ENCODE measurements around the gene KAZN.
A peak's percentile ranks its signal among the peaks of the same experiment; 100 is the strongest.

Gene KAZN

GRCh38 chr1:14915356-14916054, 317.0 kb downstream of the KAZN start:
- TF ChIP-seq FOXM1 (IDR thresholded peaks at IDR 0.05; ENCODE audit: borderline replicate concordance): no peak
- TF ChIP-seq PKNOX1 (IDR thresholded peaks at IDR 0.05): no peak
- no peak for TF ChIP-seq LEF1 (IDR thresholded peaks at IDR 0.05; ENCODE audit: borderline replicate concordance)
- no peak for TF ChIP-seq CTBP1 (IDR thresholded peaks at IDR 0.05; ENCODE audit: borderline replicate concordance)
- no peak for TF ChIP-seq SP1 (IDR thresholded peaks at IDR 0.05)
- ChIA-PET CTCF (interaction anchor here (0.6 to 1.5 kb wide), 4 partner anchors 12 to 139 kb away, joined by 3 to 5 read pairs (median 4); no protein-coding TSS in a partner anchor), POLR2A (no interaction called here)
- peak; percentile 73 for DNase-seq (ENCODE audit: extremely low spot score)

GRCh38 chr1:14919289-14919688, 320.8 kb downstream of the KAZN start:
- ChIA-PET CTCF (no interaction called here), POLR2A (no interaction called here)
- no peak for DNase-seq (ENCODE audit: extremely low spot score)
- TF ChIP-seq PKNOX1 (IDR thresholded peaks at IDR 0.05) (no peak), L3MBTL2 (conservative IDR thresholded peaks at IDR 0.05) (no peak), BHLHE40 (IDR thresholded peaks at IDR 0.05; ENCODE audit: borderline replicate concordance) (no peak), SUZ12 (IDR thresholded peaks at IDR 0.05) (no peak), ARNT (IDR thresholded peaks at IDR 0.05) (no peak), FOXK2 (IDR thresholded peaks at IDR 0.05) (no peak), HDGF (IDR thresholded peaks at IDR 0.05; ENCODE audit: borderline replicate concordance) (no peak), CTBP1 (IDR thresholded peaks at IDR 0.05; ENCODE audit: borderline replicate concordance) (no peak), TARDBP (IDR thresholded peaks at IDR 0.05) (no peak), ZNF384 (IDR thresholded peaks at IDR 0.05) (no peak), FOXA1 (IDR thresholded peaks at IDR 0.05) (no peak), ELF4 (IDR thresholded peaks at IDR 0.05) (no peak)

- POLR2A ChIA-PET: no interaction called here
- TF ChIP-seq ARNT (IDR thresholded peaks at IDR 0.05) (no peak), NFRKB (IDR thresholded peaks at IDR 0.05) (no peak), BHLHE40 (IDR thresholded peaks at IDR 0.05; ENCODE audit: borderline replicate concordance) (no peak), LEF1 (IDR thresholded peaks at IDR 0.05; ENCODE audit: borderline replicate concordance) (no peak), SUZ12 (IDR thresholded peaks at IDR 0.05) (no peak), FOXA1 (IDR thresholded peaks at IDR 0.05) (no peak), L3MBTL2 (conservative IDR thresholded peaks at IDR 0.05) (no peak), HDGF (IDR thresholded peaks at IDR 0.05; ENCODE audit: borderline replicate concordance) (no peak), CTBP1 (IDR thresholded peaks at IDR 0.05; ENCODE audit: borderline replicate concordance) (no peak), TARDBP (IDR thresholded peaks at IDR 0.05) (no peak), ZNF384 (IDR thresholded peaks at IDR 0.05) (no peak), FOXK2 (IDR thresholded peaks at IDR 0.05) (no peak)
- no peak for DNase-seq (ENCODE audit: extremely low spot score)
- CTCF ChIA-PET: no interaction called here
Measured at GRCh38 chr1:14919751-14920150, 321.3 kb downstream of the KAZN start.

- DNase-seq (ENCODE audit: extremely low spot score): no peak
- no peak for TF ChIP-seq BHLHE40 (IDR thresholded peaks at IDR 0.05; ENCODE audit: borderline replicate concordance)
- TF ChIP-seq TARDBP (IDR thresholded peaks at IDR 0.05): no peak
- TF ChIP-seq HDGF (IDR thresholded peaks at IDR 0.05; ENCODE audit: borderline replicate concordance): no peak
- no peak for TF ChIP-seq LEF1 (IDR thresholded peaks at IDR 0.05; ENCODE audit: borderline replicate concordance)
- TF ChIP-seq FOXM1 (IDR thresholded peaks at IDR 0.05; ENCODE audit: borderline replicate concordance): no peak
- no peak for TF ChIP-seq SP1 (IDR thresholded peaks at IDR 0.05)
- TF ChIP-seq ELF4 (IDR thresholded peaks at IDR 0.05): no peak
- TF ChIP-seq NFRKB (IDR thresholded peaks at IDR 0.05): no peak
- TF ChIP-seq ZNF384 (IDR thresholded peaks at IDR 0.05): no peak
- TF ChIP-seq SUZ12 (IDR thresholded peaks at IDR 0.05): no peak
- TF ChIP-seq FOXK2 (IDR thresholded peaks at IDR 0.05): no peak
- TF ChIP-seq L3MBTL2 (conservative IDR thresholded peaks at IDR 0.05): no peak
- TF ChIP-seq CTBP1 (IDR thresholded peaks at IDR 0.05; ENCODE audit: borderline replicate concordance): no peak
- CTCF ChIA-PET: no interaction called here
- POLR2A ChIA-PET: no interaction called here
Measured at GRCh38 chr1:14921057-14921456, 322.6 kb downstream of the KAZN start.

GRCh38 chr1:14922942-14923726, 324.6 kb downstream of the KAZN start:
- ChIA-PET POLR2A (no interaction called here), CTCF (no interaction called here)
- TF ChIP-seq HDGF (IDR thresholded peaks at IDR 0.05; ENCODE audit: borderline replicate concordance) (no peak), BHLHE40 (IDR thresholded peaks at IDR 0.05; ENCODE audit: borderline replicate concordance) (no peak), NFRKB (IDR thresholded peaks at IDR 0.05) (no peak), ARNT (IDR thresholded peaks at IDR 0.05) (no peak), SUZ12 (IDR thresholded peaks at IDR 0.05) (no peak), ZNF384 (IDR thresholded peaks at IDR 0.05) (no peak)
- no peak for DNase-seq (ENCODE audit: extremely low spot score)

- peak; percentile 76 for DNase-seq (ENCODE audit: extremely low spot score)
- CTCF ChIA-PET: interaction anchor here (1.0 kb wide), 1 partner anchor 104 kb away, joined by 3 read pairs; no protein-coding TSS in a partner anchor
- TF ChIP-seq ELF4 (IDR thresholded peaks at IDR 0.05): no peak
- no peak for TF ChIP-seq FOXM1 (IDR thresholded peaks at IDR 0.05; ENCODE audit: borderline replicate concordance)
- no peak for TF ChIP-seq SUZ12 (IDR thresholded peaks at IDR 0.05)
- TF ChIP-seq HDGF (IDR thresholded peaks at IDR 0.05; ENCODE audit: borderline replicate concordance): no peak
- no peak for TF ChIP-seq ARNT (IDR thresholded peaks at IDR 0.05)
- no peak for TF ChIP-seq ZNF384 (IDR thresholded peaks at IDR 0.05)
- TF ChIP-seq LEF1 (IDR thresholded peaks at IDR 0.05; ENCODE audit: borderline replicate concordance): no peak
- no peak for TF ChIP-seq L3MBTL2 (conservative IDR thresholded peaks at IDR 0.05)
- TF ChIP-seq PKNOX1 (IDR thresholded peaks at IDR 0.05): no peak
- POLR2A ChIA-PET: no interaction called here
Measured at GRCh38 chr1:14923727-14924452, 325.4 kb downstream of the KAZN start.

All from HEK293T (cell line).